H1 (cell line): ENCODE results near the gene PRR5L. TPM values are rescaled to one million over a fixed set of nuclear protein-coding genes. Genes with fewer than 3 reads are reported as not detected.

Experiments used
- CTCF ChIA-PET: fragments of 300-600 bp; sonication (Branson Sonifier 250); formaldehyde crosslinking; loops from one replicate; lab custom pipeline; 2021; ENCODE audit not compliant: partially characterized antibody; lab: Charles Lee
- POLR2A ChIA-PET: fragments of 300-600 bp; sonication (Branson Sonifier 250); formaldehyde crosslinking; loops from one replicate; lab custom pipeline; 2021; ENCODE audit warnings: inconsistent platforms; ENCODE audit not compliant: partially characterized antibody; lab: Charles Lee
- DNase-seq, 2 experiments: peaks; one replicate each; pipeline versions ENCODE4 v3.0.0 to v3.0.0-alpha.2; 2010 to 2022; ENCODE audit warnings: low spot score in 2 of 2, low read depth in 1 of 2, mixed read lengths in 1 of 2
- FAIRE-seq: peaks from 2 replicates; lab custom pipeline; 2011; peaks lifted over from hg19 to GRCh38; lab: Jason Lieb, UNC
- H2AFZ ChIP-seq: 2 replicates; pipeline ENCODE4 v1.8.1; 2012; ENCODE audit warnings: low read length, inconsistent platforms
- H2AK5ac ChIP-seq: 2 replicates; pipeline ENCODE4 v1.6.1; 2013; ENCODE audit warnings: low read depth, low read length
- H2BK120ac ChIP-seq: replicated peaks from 2 replicates; pipeline ENCODE3; 2013; ENCODE audit warnings: low read depth, low read length, inconsistent platforms
- H2BK12ac ChIP-seq: 2 replicates; pipeline ENCODE4 v1.6.1; 2013; ENCODE audit warnings: low read depth, low read length
- H2BK15ac ChIP-seq: 2 replicates; pipeline ENCODE4 v1.6.1; 2013; ENCODE audit warnings: low read length
- H2BK20ac ChIP-seq: 2 replicates; pipeline ENCODE4 v1.6.1; 2013; ENCODE audit warnings: low read length
- H2BK5ac ChIP-seq: 2 replicates; pipeline ENCODE4 v1.6.1; 2013; ENCODE audit warnings: low read depth, low read length
- H3K14ac ChIP-seq: 2 replicates; pipeline ENCODE4 v1.6.1; 2013; ENCODE audit warnings: inconsistent platforms; ENCODE audit not compliant: insufficient read length
- H3K18ac ChIP-seq: 2 replicates; pipeline ENCODE4 v1.6.1; 2013; ENCODE audit warnings: low read length; ENCODE audit errors: extremely low read depth
- H3K23ac ChIP-seq: 2 replicates; pipeline ENCODE4 v1.6.1; 2013; ENCODE audit warnings: inconsistent platforms; ENCODE audit not compliant: insufficient read length
- H3K23me2 ChIP-seq: 2 replicates; pipeline ENCODE4 v1.6.1; 2013; ENCODE audit warnings: low read depth, low read length
- H3K27ac ChIP-seq: 2 replicates; pipeline ENCODE4 v1.6.1; 2011; ENCODE audit warnings: low read depth, low read length, inconsistent platforms
- H3K27me3 ChIP-seq, 4 experiments: replicated peaks in 1 of 4; 1 replicate in 1 of 4; 2 replicates in 3 of 4; pipeline versions ENCODE4 v1.6.1 to v1.8.1; 2011 to 2013; ENCODE audit warnings: low read length in 3 of 4, mild to moderate bottlenecking in 3 of 4, inconsistent platforms in 2 of 4, mixed read lengths in 2 of 4, moderate library complexity in 1 of 4; ENCODE audit not compliant: control insufficient read depth in 3 of 4, insufficient read depth in 3 of 4; ENCODE audit errors: extremely low read depth in 1 of 4
- H3K36me3 ChIP-seq, 4 experiments: 2 replicates each; pipeline versions ENCODE4 v1.6.1 to v1.8.1; 2011 to 2013; ENCODE audit warnings: mild to moderate bottlenecking in 4 of 4, low read length in 3 of 4, moderate library complexity in 2 of 4, control low read depth in 1 of 4, inconsistent platforms in 1 of 4; ENCODE audit not compliant: insufficient read depth in 4 of 4, control insufficient read depth in 2 of 4
- H3K4ac ChIP-seq: replicated peaks from 2 replicates; pipeline ENCODE3; 2013; ENCODE audit warnings: low read length, low read depth, mixed read lengths, inconsistent platforms; ENCODE audit not compliant: insufficient read length
- H3K4me1 ChIP-seq, 4 experiments: replicated peaks in 1 of 4; 1 replicate in 1 of 4; 2 replicates in 3 of 4; pipeline versions ENCODE4 v1.6.1 to v1.8.1; 2011 to 2013; ENCODE audit warnings: low read length in 3 of 4, inconsistent platforms in 2 of 4, mixed read lengths in 1 of 4; ENCODE audit not compliant: insufficient read depth in 4 of 4, control insufficient read depth in 3 of 4
- H3K4me2 ChIP-seq, 2 experiments: 2 replicates each; pipeline versions ENCODE4 v1.6.1 to v1.8.1; 2011 to 2013; ENCODE audit warnings: low read depth in 2 of 2, low read length in 2 of 2, control low read depth in 1 of 2, inconsistent platforms in 1 of 2, mild to moderate bottlenecking in 1 of 2; ENCODE audit not compliant: insufficient read depth in 1 of 2
- H3K4me3 ChIP-seq, 4 experiments: fragments of 200-600, 300-600 bp in 1 of 4; sonication (generic), shearing (Covaris generic), sonication (Bioruptor Twin) in 1 of 4; 2 replicates each; pipeline versions ENCODE4 v1.5.1 to v1.8.1; 2011 to 2016; ENCODE audit warnings: low read length in 4 of 4, low read depth in 3 of 4, control low read depth in 2 of 4, inconsistent platforms in 2 of 4, mild to moderate bottlenecking in 2 of 4, mixed read lengths in 1 of 4, moderate library complexity in 1 of 4; ENCODE audit not compliant: insufficient read depth in 2 of 4; ENCODE audit errors: extremely low read depth in 1 of 4
- H3K56ac ChIP-seq: replicated peaks from 2 replicates; pipeline ENCODE3; 2013; ENCODE audit warnings: low read depth, mild to moderate bottlenecking, mixed read lengths, low read length, inconsistent platforms; ENCODE audit not compliant: insufficient read length
- H3K79me1 ChIP-seq: 2 replicates; pipeline ENCODE4 v1.6.1; 2013; ENCODE audit warnings: low read depth, low read length, control low read depth
- H3K79me2 ChIP-seq, 2 experiments: 2 replicates each; pipeline versions ENCODE4 v1.6.1 to v1.8.1; 2012 to 2013; ENCODE audit warnings: low read length in 2 of 2, mild to moderate bottlenecking in 2 of 2, inconsistent platforms in 1 of 2; ENCODE audit not compliant: insufficient read depth in 2 of 2, control insufficient read depth in 1 of 2
- H3K9ac ChIP-seq, 4 experiments: replicated peaks in 1 of 4; 1 replicate in 1 of 4; 2 replicates in 3 of 4; pipeline versions ENCODE4 v1.6.1 to v1.8.1; 2011 to 2013; ENCODE audit warnings: low read depth in 3 of 4, low read length in 3 of 4, control low read depth in 2 of 4, mild to moderate bottlenecking in 2 of 4, moderate library complexity in 2 of 4, inconsistent platforms in 1 of 4; ENCODE audit errors: extremely low read depth in 1 of 4
- H3K9me3 ChIP-seq, 2 experiments: 2 replicates each; pipeline versions ENCODE4 v1.6.1 to v1.8.1; 2012 to 2013; ENCODE audit warnings: mild to moderate bottlenecking in 2 of 2, moderate library complexity in 2 of 2, control low read depth in 1 of 2, inconsistent platforms in 1 of 2, low read depth in 1 of 2, low read length in 1 of 2, mixed read lengths in 1 of 2; ENCODE audit not compliant: insufficient read depth in 2 of 2
- H4K20me1 ChIP-seq, 2 experiments: replicated peaks in 1 of 2; 2 replicates each; pipeline versions ENCODE3 to v1.8.1; 2011 to 2013; ENCODE audit warnings: inconsistent platforms in 2 of 2, low read length in 2 of 2, mild to moderate bottlenecking in 1 of 2; ENCODE audit not compliant: insufficient read depth in 2 of 2, control insufficient read depth in 1 of 2
- H4K5ac ChIP-seq: 2 replicates; pipeline ENCODE4 v1.6.1; 2013; ENCODE audit warnings: low read length, low read depth, mixed read lengths, inconsistent platforms; ENCODE audit not compliant: insufficient read length
- H4K8ac ChIP-seq: 2 replicates; pipeline ENCODE4 v1.8.0; 2013; ENCODE audit warnings: mild to moderate bottlenecking, moderate library complexity, low read length, inconsistent platforms; ENCODE audit not compliant: insufficient read depth; ENCODE audit errors: extremely low read depth
- H4K91ac ChIP-seq: replicated peaks from 2 replicates; pipeline ENCODE3; 2013; ENCODE audit warnings: low read length, mixed read lengths, inconsistent platforms; ENCODE audit not compliant: insufficient read length
- BACH1 ChIP-seq: IDR thresholded peaks from 2 replicates; pipeline ENCODE4 v1.6.1; 2012; ENCODE audit warnings: low read length, improper control_type of control experiment
- CBX5 ChIP-seq: fragments of 300-800, 300-1000 bp; sonication (generic); IDR thresholded peaks from 2 replicates; pipeline ENCODE4 v1.7.1; 2016; ENCODE audit warnings: antibody characterized with exemption, low read length, low read depth
- EP300 ChIP-seq, 2 experiments: IDR thresholded peaks; 1 replicate in 1 of 2; 2 replicates in 1 of 2; pipeline ENCODE4 v1.6.1; 2011 to 2012; ENCODE audit warnings: low read depth in 2 of 2, low read length in 2 of 2, mild to moderate bottlenecking in 2 of 2, borderline replicate concordance in 1 of 2, inconsistent platforms in 1 of 2, moderate library complexity in 1 of 2
- KDM4A ChIP-seq: IDR thresholded peaks from one replicate; pipeline ENCODE4 v1.7.1; 2012; ENCODE audit warnings: low read depth, mild to moderate bottlenecking, moderate library complexity, low read length, inconsistent platforms; ENCODE audit not compliant: severe bottlenecking
- RFX5 ChIP-seq: IDR thresholded peaks from 2 replicates; pipeline ENCODE4 v1.6.1; 2011; ENCODE audit warnings: low read depth, low read length, improper control_type of control experiment, borderline replicate concordance
- SP4 ChIP-seq: IDR thresholded peaks from 2 replicates; pipeline ENCODE4 v1.6.1; 2012; ENCODE audit warnings: low read length, inconsistent platforms
- SUZ12 ChIP-seq: fragments of 200-600 bp; sonication (generic); IDR thresholded peaks from 2 replicates; pipeline ENCODE4 v1.6.1; 2012; ENCODE audit warnings: mild to moderate bottlenecking, inconsistent platforms, low read length, moderate library complexity, mixed read lengths
- TAF7 ChIP-seq: optimal IDR thresholded peaks from 2 replicates; pipeline ENCODE3; 2011; ENCODE audit warnings: low read depth, mild to moderate bottlenecking, inconsistent platforms, low read length, moderate library complexity, borderline replicate concordance
- WGBS, 2 experiments: shearing (Covaris generic) in 1 of 2; methylation state at CpG; one replicate each; pipeline versions ENCODE4 v1.1.6 to v1.1.7; 2013 to 2015; ENCODE audit warnings: low lambda C conversion rate in 2 of 2, mixed read lengths in 2 of 2, inconsistent platforms in 1 of 2, low coverage in 1 of 2, missing lambda C conversion rate in 1 of 2; ENCODE audit not compliant: insufficient replicate concordance in 2 of 2, insufficient coverage in 1 of 2, insufficient read length in 1 of 2; ENCODE audit errors: extremely low coverage in 1 of 2, missing lambda C conversion rate in 1 of 2; 5-methylcytosine and 5-hydroxymethylcytosine counted together
- polyA plus RNA-seq, 7 experiments: library from polyadenylated mRNA; depleted of rRNA in 3 of 7; stranded (reverse) in 5 of 7; unstranded in 2 of 7; fragments of >200 nt in 5 of 7; fragments of 200-250 nt in 2 of 7; gene quantifications; 1 replicate in 5 of 7; 2 replicates in 1 of 7; 4 replicates in 1 of 7; pipeline versions ENCODE4 v1.2.1 to v1.2.3, GENCODE V29; 2011 to 2013; ENCODE audit warnings: missing spikeins in 2 of 7, mixed read lengths in 2 of 7
- total RNA-seq: library from RNA; stranded (reverse); fragmentation: NEBNext Ultra II Directional; extraction: Animal tissue kit (Norgen Biotek cat#: 25700); gene quantifications from 2 replicates; pipeline ENCODE4 v1.2.1, GENCODE V29; 2021
- TF ChIP-seq, protein P1 (sequence below): IDR thresholded peaks from 2 replicates; pipeline ENCODE4 v1.6.1; 2012; ENCODE audit warnings: inconsistent platforms
- TF ChIP-seq, protein P2 (sequence below): IDR thresholded peaks from 2 replicates; pipeline ENCODE4 v1.6.1; 2012; ENCODE audit warnings: inconsistent platforms
- TF ChIP-seq, protein P3 (sequence below): IDR thresholded peaks from 2 replicates; pipeline ENCODE4 v1.6.1; 2011; ENCODE audit warnings: low read depth, mild to moderate bottlenecking, low read length; ENCODE audit not compliant: insufficient read depth

Gene PRR5L
- total and polyA plus RNA-seq, 2 of the 8 experiments (the other 6 are each of a cell fraction or from before 2014, with no cell fraction given), result 6.6 to 10.1 TPM

DNA sequence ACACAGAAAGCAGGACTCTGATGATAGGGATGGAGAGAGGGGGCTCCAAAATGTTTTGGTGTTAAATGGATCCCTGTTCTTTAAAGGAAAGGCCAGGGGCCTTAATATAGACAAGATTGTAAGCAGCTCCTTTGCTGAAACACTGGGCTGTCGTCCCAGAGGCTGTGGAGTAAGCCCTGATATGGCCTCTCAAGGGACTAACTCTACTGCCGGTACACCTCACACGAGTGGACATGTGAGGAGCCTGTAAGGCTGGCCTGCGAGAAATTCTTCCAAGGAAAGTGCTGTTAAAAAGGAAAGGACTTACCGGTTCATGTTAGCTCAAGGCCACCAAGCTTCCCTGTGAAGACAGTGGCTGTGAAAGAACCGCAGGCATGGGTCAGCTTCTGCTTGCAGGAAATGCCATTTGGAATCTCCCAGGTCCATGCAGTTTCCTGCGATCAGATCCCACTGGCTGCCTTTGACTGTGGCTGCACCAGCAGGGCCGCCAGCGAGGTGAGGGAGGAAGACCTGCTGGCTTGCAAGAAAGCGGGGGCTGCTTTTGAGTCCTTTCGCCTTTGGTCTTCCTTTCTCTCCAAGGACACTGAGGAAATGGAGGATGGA is 106.6 kb downstream of the PRR5L start:
- no peak overlapping the region for H2AFZ ChIP-seq
- no peak overlapping the region for H3K4ac ChIP-seq
- H4K91ac ChIP-seq, result no peak overlapping the region
- no peaks in the 10 kb centered on the region for H3K9me3 ChIP-seq
- H3K27ac ChIP-seq, result no peak overlapping the region
- POLR2A ChIA-PET, result no interaction called here
- no peak for FAIRE-seq
- H3K36me3 ChIP-seq, result no peaks in the 10 kb centered on the region; a peak in 1 of 8 replicates
- H3K14ac ChIP-seq, result no peak overlapping the region
- no peaks in the 10 kb centered on the region for H3K27me3 ChIP-seq
- no peak for DNase-seq
- H2BK5ac ChIP-seq, result no peak overlapping the region
- H3K4me3 ChIP-seq, result no peak overlapping the region
- no peak overlapping the region for H2BK20ac ChIP-seq
- H2AK5ac ChIP-seq, result no peak overlapping the region
- no peaks in the 10 kb centered on the region for H3K79me2 ChIP-seq
- no peak overlapping the region for H4K5ac ChIP-seq
- no peaks in the 10 kb centered on the region for H3K4me1 ChIP-seq
- CTCF ChIA-PET, result interaction anchor here (1.0 to 1.2 kb wide), 2 partner anchors 9 to 110 kb away, joined by 3 to 4 read pairs; no protein-coding TSS in a partner anchor
- WGBS, 2 experiments, result 93% methylated on average over 10 of the region's 11 CpGs; no CpG with 5 or more reads in 1 of the 2 experiments
- no peak overlapping the region for H3K9ac ChIP-seq
- no peaks in the 10 kb centered on the region for H4K20me1 ChIP-seq
- no peak overlapping the region for H3K56ac ChIP-seq
- no peak overlapping the region for H3K4me2 ChIP-seq
- no peaks in the 10 kb centered on the region for H3K79me1 ChIP-seq
- no peak overlapping the region for H2BK120ac ChIP-seq
- H2BK12ac ChIP-seq, result no peak overlapping the region
- no peak overlapping the region for H3K18ac ChIP-seq
- H2BK15ac ChIP-seq, result no peak overlapping the region
- no peaks in the 10 kb centered on the region; the same call in 1 of the 2 replicates for H3K23me2 ChIP-seq
- H4K8ac ChIP-seq, result no peak overlapping the region
- H3K23ac ChIP-seq, result no peak overlapping the region
- TF ChIP-seq, protein P1, sequence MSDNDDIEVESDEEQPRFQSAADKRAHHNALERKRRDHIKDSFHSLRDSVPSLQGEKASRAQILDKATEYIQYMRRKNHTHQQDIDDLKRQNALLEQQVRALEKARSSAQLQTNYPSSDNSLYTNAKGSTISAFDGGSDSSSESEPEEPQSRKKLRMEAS, result no peak
- TF ChIP-seq BACH1 (no peak), KDM4A (no peak), CBX5 (no peak), SP4 (no peak), RFX5 (no peak), SUZ12 (no peak), EP300 (IDR thresholded peaks at IDR 0.05; ENCODE audit: borderline replicate concordance in 1 of 2, low read depth in 2 of 2, low read length in 2 of 2) (no peak), TAF7 (no peak)
- TF ChIP-seq, protein P2, sequence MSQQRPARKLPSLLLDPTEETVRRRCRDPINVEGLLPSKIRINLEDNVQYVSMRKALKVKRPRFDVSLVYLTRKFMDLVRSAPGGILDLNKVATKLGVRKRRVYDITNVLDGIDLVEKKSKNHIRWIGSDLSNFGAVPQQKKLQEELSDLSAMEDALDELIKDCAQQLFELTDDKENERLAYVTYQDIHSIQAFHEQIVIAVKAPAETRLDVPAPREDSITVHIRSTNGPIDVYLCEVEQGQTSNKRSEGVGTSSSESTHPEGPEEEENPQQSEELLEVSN, result no peak
- TF ChIP-seq, protein P3, sequence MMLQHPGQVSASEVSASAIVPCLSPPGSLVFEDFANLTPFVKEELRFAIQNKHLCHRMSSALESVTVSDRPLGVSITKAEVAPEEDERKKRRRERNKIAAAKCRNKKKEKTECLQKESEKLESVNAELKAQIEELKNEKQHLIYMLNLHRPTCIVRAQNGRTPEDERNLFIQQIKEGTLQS, result no peak
